ENCODE measurements around the gene DRD3.

Gene DRD3

DNA sequence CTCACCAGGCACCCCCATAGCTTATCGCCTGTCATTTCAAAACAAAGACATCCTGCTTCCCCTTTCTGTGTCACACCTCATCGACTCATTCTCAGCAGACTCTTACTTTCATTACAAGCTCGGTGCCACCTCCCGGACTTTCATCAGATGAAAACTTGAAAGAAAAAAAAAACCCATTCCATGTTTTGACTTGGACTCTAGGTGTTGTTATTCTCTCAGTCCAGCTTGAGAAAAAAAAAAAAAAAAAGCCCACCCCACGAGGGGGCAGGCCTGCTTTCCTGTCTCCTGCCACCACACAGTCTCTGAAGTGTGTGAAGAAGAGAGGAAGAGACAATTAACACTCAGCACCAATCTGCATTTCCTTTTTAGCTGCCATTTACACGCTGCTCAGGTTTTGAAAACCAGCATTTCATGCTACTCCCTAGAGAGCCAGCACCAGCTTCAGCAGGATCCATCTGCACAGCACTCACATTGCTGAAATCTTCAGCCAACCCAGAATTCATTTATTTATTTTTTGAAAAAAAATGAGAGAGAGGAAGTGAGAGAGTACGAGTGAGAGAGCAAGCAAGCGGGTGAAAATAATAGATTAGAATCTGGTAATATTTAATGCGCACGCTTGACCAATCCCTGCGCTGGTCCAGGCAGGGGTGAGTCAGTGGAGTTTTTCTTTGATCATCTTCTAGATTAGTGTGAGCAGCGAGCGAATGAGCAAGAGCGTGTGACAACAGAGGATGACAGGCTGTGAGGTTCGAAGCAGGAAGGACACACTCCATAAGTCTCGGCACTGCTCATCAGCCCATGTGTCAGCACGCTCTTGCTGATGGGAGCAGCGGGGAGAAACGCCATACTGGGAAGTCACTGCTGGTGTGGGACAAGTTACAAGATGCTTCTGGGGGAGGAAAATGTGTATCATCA, 35.0 kb upstream of the DRD3 start:
- peak; percentile 19 for DNase-seq (ENCODE audit: low read depth)
- H3K4me3 ChIP-seq (ENCODE audit: low read depth, low read length), result peak overlapping the region; percentile 28
- in situ Hi-C loops (cut with HindIII; ENCODE audit: low sequenced_read_pairs), result no loop called here
- TF ChIP-seq, protein P1, sequence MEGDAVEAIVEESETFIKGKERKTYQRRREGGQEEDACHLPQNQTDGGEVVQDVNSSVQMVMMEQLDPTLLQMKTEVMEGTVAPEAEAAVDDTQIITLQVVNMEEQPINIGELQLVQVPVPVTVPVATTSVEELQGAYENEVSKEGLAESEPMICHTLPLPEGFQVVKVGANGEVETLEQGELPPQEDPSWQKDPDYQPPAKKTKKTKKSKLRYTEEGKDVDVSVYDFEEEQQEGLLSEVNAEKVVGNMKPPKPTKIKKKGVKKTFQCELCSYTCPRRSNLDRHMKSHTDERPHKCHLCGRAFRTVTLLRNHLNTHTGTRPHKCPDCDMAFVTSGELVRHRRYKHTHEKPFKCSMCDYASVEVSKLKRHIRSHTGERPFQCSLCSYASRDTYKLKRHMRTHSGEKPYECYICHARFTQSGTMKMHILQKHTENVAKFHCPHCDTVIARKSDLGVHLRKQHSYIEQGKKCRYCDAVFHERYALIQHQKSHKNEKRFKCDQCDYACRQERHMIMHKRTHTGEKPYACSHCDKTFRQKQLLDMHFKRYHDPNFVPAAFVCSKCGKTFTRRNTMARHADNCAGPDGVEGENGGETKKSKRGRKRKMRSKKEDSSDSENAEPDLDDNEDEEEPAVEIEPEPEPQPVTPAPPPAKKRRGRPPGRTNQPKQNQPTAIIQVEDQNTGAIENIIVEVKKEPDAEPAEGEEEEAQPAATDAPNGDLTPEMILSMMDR (IDR thresholded peaks at IDR 0.05; ENCODE audit: low read depth, low read length, missing control alignments), result no peak

DNA sequence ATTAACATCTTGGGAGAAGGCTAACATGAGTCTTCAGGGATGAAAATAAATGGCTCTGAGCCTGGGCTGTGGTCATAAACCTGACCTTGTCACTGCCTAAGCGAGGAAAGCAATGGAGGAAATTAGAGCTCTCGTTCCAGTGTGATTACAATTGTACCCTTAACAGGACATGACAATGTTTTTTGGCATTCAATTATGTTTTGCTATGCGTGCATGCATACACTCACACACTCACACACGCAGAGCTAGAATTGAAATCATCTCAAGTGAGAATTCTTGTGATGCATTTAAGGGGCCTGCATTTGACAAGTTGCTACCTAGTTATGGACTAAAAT, 34.4 kb upstream of the DRD3 start:
- in situ Hi-C loops (cut with HindIII; ENCODE audit: low sequenced_read_pairs), result no loop called here
- TF ChIP-seq, protein P1 (IDR thresholded peaks at IDR 0.05; ENCODE audit: low read depth, low read length, missing control alignments), result no peak
- no peak for DNase-seq (ENCODE audit: low read depth)
- no peak overlapping the region for H3K4me3 ChIP-seq (ENCODE audit: low read depth, low read length)

DNA sequence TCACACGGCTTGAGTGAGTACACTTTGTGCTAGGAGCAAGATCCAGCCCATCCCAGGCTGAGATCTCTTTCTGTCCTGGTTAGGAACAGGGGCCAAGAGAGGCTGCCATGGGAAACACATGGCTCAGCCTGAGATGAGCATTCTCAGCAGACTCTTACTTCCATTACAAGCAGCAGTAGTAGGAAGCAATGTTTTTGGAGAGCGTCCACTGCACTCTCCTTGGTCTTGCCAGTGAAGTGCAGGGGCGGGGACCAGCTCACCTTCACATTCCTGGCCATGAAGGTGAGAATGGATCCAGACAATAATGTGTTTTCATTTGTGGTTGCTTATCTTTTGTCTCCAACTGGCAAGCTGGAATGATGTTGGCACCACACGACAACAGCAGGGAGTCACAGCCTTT, 33.8 kb upstream of the DRD3 start:
- no peak overlapping the region for H3K4me3 ChIP-seq (ENCODE audit: low read depth, low read length)
- TF ChIP-seq, protein P1 (IDR thresholded peaks at IDR 0.05; ENCODE audit: low read depth, low read length, missing control alignments), result no peak
- DNase-seq (ENCODE audit: low read depth), result no peak
- in situ Hi-C loops (cut with HindIII; ENCODE audit: low sequenced_read_pairs), result no loop called here

DNA sequence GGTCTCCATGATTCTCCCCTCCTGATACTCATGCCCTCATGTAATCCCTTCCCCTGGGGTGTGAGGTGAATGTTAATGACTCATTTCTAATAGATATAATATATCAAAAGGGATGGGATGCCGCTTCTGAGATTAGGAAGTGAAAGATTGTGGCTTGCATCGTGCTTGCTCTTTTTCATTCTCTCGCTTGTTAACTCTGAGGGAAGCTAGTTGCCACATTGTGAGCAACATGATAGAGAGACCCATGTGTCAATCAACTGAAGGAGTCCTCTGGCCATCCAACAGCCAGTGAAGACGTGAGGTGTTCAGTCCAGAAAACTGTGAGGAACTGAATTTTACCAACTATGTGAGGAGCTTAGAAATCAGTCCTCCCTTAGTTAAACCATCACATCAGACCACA, 28.9 kb upstream of the DRD3 start:
- TF ChIP-seq, protein P1 (IDR thresholded peaks at IDR 0.05; ENCODE audit: low read depth, low read length, missing control alignments), result no peak
- H3K4me3 ChIP-seq (ENCODE audit: low read depth, low read length), result no peak overlapping the region
- in situ Hi-C loops (cut with HindIII; ENCODE audit: low sequenced_read_pairs), result no loop called here
- no peak for DNase-seq (ENCODE audit: low read depth)

DNA sequence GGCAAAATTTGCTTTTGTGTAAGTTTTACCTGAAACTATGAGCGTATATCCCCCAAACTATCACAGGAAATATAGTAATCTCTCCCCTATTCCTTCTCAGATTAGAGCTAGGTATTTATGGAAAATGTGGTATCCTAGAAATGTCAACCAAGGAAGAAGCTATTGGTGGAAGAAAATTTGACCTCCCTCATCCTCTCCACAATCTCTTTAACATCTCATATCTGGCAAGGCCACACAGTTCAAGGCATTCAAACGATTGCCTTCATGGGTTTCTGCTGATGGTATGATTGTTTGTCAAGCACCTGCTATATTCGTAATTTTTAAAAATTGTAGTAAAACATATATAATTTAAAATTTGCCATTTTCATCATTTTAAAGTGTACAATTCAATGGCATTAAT, 27.5 kb upstream of the DRD3 start:
- DNase-seq (ENCODE audit: low read depth), result no peak
- in situ Hi-C loops (cut with HindIII; ENCODE audit: low sequenced_read_pairs), result no loop called here
- no peak overlapping the region for H3K4me3 ChIP-seq (ENCODE audit: low read depth, low read length)
- TF ChIP-seq, protein P1 (IDR thresholded peaks at IDR 0.05; ENCODE audit: low read depth, low read length, missing control alignments), result no peak

DNA sequence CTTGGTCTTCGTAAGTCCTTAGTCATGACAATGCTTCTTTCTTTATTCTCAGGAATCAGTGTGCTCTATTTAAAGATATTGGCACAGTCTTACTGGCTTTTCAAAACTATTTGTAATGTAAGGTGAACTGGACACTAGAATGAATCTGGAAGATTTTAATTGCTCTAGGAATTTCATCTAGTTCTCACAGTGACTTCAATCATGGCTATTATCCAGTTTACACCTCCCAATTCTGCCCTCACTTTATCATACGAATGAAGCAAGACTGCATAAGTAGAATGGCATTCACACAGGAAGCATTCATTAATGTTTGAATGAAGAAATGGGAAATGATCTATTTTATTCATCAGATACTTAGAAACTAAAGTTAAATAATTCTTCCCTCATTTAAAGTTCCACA, 26.7 kb upstream of the DRD3 start:
- in situ Hi-C loops (cut with HindIII; ENCODE audit: low sequenced_read_pairs), result no loop called here
- no peak overlapping the region for H3K4me3 ChIP-seq (ENCODE audit: low read depth, low read length)
- TF ChIP-seq, protein P1 (IDR thresholded peaks at IDR 0.05; ENCODE audit: low read depth, low read length, missing control alignments), result no peak
- DNase-seq (ENCODE audit: low read depth), result no peak

Data from astrocyte of the cerebellum (primary cell).